ENCODE measurements around the gene LRRC25. TPM values are rescaled to one million over a fixed set of nuclear protein-coding genes. Genes with fewer than 3 reads are reported as not detected.

LRRC25 gene
- polyA plus RNA-seq, 1 donor (not counting 4 experiments of a cell fraction or from before 2014, with no cell fraction given), result not detected

GRCh38 chr19:18420930-18421329, 23.5 kb upstream of the LRRC25 start:
- Histone ChIP-seq H2AFZ (ENCODE audit: control insufficient read depth, low read length) (no peak overlapping the region), H3K9me1 (ENCODE audit: control insufficient read depth, extremely low read depth, insufficient read depth, low read length) (no peaks in the 10 kb centered on the region), H3K9me3 (ENCODE audit: control insufficient read depth, low read depth, low read length) (no peaks in the 10 kb centered on the region), H3K27me3 (ENCODE audit: control insufficient read depth, extremely low read depth, insufficient read depth, low read length) (no peaks in the 10 kb centered on the region), H3K4me1 (ENCODE audit: control insufficient read depth, extremely low read depth, insufficient read depth, low read length) (peaks cover 24% of the 10 kb centered on the region), H3K79me2 (ENCODE audit: control insufficient read depth, insufficient read depth, low read length) (peaks cover 14% of the 10 kb centered on the region), H3K27ac (ENCODE audit: control insufficient read depth, insufficient read depth, low read length) (no peak overlapping the region), H4K20me1 (ENCODE audit: control insufficient read depth, extremely low read depth, insufficient read depth, low read length) (peaks cover 3% of the 10 kb centered on the region), H3K36me3 (ENCODE audit: control insufficient read depth in 2 of 2, extremely low read depth in 1 of 2, insufficient read depth in 2 of 2, low read length in 2 of 2) (peaks cover 0 to 2% of the 10 kb centered on the region in 2 experiments), H3K9ac (ENCODE audit: control insufficient read depth, extremely low read depth, insufficient read depth, low read length) (no peak overlapping the region), H3K4me2 (ENCODE audit: control insufficient read depth, extremely low read depth, insufficient read depth, low read depth, low read length) (no peak overlapping the region), H3K4me3 (ENCODE audit: control insufficient read depth in 2 of 3, extremely low read depth in 1 of 3, insufficient read depth in 2 of 3, low read depth in 1 of 3, low read length in 3 of 3) (no peak overlapping the region)
- FAIRE-seq, result no peak
- TF ChIP-seq CTCF (optimal IDR thresholded peaks at IDR 0.05 in 1 of 3, IDR thresholded peaks at IDR 0.05 in 1 of 3, conservative IDR thresholded peaks at IDR 0.05 in 1 of 3; ENCODE audit: extremely low read depth in 1 of 3, insufficient read depth in 2 of 3, low read length in 3 of 3) (no peak), EZH2 (IDR thresholded peaks at IDR 0.05; ENCODE audit: low read length) (no peak)
- DNase-seq (ENCODE audit: low read depth, low spot score), result no peak
- dilution Hi-C loops (cut with MboI; ENCODE audit: extremely low pct_ligation_motif_present, low sequenced_read_pairs), result no loop called here

- Histone ChIP-seq H3K27me3 (ENCODE audit: control insufficient read depth, extremely low read depth, insufficient read depth, low read length) (no peaks in the 10 kb centered on the region), H3K4me2 (ENCODE audit: control insufficient read depth, extremely low read depth, insufficient read depth, low read depth, low read length) (peak overlapping the region; percentile 69), H3K4me1 (ENCODE audit: control insufficient read depth, extremely low read depth, insufficient read depth, low read length) (peaks cover 24% of the 10 kb centered on the region), H3K4me3 (ENCODE audit: control insufficient read depth in 2 of 3, extremely low read depth in 1 of 3, insufficient read depth in 2 of 3, low read depth in 1 of 3, low read length in 3 of 3) (peak overlapping the region; percentile 66 to 73 (median 68)), H2AFZ (ENCODE audit: control insufficient read depth, low read length) (no peak overlapping the region), H3K36me3 (ENCODE audit: control insufficient read depth in 2 of 2, extremely low read depth in 1 of 2, insufficient read depth in 2 of 2, low read length in 2 of 2) (peaks cover 0 to 2% of the 10 kb centered on the region in 2 experiments), H4K20me1 (ENCODE audit: control insufficient read depth, extremely low read depth, insufficient read depth, low read length) (no peaks in the 10 kb centered on the region), H3K9me3 (ENCODE audit: control insufficient read depth, low read depth, low read length) (no peaks in the 10 kb centered on the region), H3K9me1 (ENCODE audit: control insufficient read depth, extremely low read depth, insufficient read depth, low read length) (no peaks in the 10 kb centered on the region), H3K27ac (ENCODE audit: control insufficient read depth, insufficient read depth, low read length) (no peak overlapping the region), H3K79me2 (ENCODE audit: control insufficient read depth, insufficient read depth, low read length) (peaks cover 14% of the 10 kb centered on the region), H3K9ac (ENCODE audit: control insufficient read depth, extremely low read depth, insufficient read depth, low read length) (peak overlapping the region; percentile 64)
- FAIRE-seq (no peak), DNase-seq (ENCODE audit: low read depth, low spot score) (no peak)
- dilution Hi-C loops (cut with MboI; ENCODE audit: extremely low pct_ligation_motif_present, low sequenced_read_pairs), result no loop called here
- TF ChIP-seq CTCF (optimal IDR thresholded peaks at IDR 0.05 in 1 of 3, IDR thresholded peaks at IDR 0.05 in 1 of 3, conservative IDR thresholded peaks at IDR 0.05 in 1 of 3; ENCODE audit: extremely low read depth in 1 of 3, insufficient read depth in 2 of 3, low read length in 3 of 3) (no peak), EZH2 (IDR thresholded peaks at IDR 0.05; ENCODE audit: low read length) (no peak)
These were observed 22.5 kb upstream of the LRRC25 start for GRCh38 chr19:18419699-18420460.

Measured in keratinocyte (primary cell).